HG03135 (cell line): Measurements from ENCODE around the gene NR2E3.

Experiments used
- ATAC-seq: cut with Tn5 transposase; IDR thresholded peaks from one replicate; pipeline ENCODE4 v1.9.1; 2021; ENCODE audit warnings: mild to moderate bottlenecking, moderate library complexity; ENCODE audit not compliant: unreplicated experiment

The NR2E3 gene

GRCh38 chr15:71810256-71811035 lies at the start of gene NR2E3:
Gene NR2E3 (plus strand): TSS chr15:71810554. CDS start chr15:71810744, 190 bp downstream.
- no peak for ATAC-seq

- ATAC-seq = no peak
Observed at GRCh38 chr15:71760852-71761251, 49.5 kb upstream of the NR2E3 start.

DNA sequence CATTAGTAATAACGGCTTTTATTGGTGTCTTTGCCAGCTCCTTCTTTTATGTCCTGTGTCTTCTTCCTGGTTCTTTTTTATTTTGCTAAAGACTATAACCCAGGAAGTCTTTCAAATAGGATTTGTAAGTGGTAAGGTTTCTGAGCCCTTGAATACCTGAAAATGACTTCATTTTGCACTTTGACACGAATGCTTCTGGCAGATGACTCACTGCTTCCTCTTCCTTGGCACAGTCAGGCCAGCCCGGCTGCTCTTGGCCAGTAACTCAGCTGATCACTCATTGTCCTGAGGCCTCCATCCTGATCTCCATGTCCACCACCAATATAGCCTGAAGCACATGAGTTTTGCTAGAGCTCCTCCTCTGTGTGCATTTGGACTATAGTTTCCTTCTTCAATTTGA lies 48.7 kb upstream of the NR2E3 start:
- no peak for ATAC-seq

DNA sequence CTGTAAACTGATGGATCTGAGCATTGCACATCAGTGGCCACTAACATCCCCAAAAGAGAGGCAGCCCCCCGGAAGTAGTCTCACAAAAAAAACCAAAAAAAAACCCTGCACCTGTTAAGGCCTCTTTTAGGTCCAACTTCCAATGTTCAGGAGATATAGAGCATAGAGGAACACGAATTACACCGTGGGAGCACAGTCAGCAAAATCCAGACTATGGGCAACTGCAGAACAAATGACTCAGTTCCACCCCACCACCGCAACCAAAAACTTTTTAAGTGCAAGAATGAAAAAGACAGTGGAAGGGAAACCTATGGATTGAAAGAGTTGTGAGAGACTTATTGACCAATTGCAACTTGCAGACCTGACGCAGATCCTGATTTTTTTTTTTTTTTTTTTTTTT lies 42.2 kb upstream of the NR2E3 start:
- no peak for ATAC-seq

DNA sequence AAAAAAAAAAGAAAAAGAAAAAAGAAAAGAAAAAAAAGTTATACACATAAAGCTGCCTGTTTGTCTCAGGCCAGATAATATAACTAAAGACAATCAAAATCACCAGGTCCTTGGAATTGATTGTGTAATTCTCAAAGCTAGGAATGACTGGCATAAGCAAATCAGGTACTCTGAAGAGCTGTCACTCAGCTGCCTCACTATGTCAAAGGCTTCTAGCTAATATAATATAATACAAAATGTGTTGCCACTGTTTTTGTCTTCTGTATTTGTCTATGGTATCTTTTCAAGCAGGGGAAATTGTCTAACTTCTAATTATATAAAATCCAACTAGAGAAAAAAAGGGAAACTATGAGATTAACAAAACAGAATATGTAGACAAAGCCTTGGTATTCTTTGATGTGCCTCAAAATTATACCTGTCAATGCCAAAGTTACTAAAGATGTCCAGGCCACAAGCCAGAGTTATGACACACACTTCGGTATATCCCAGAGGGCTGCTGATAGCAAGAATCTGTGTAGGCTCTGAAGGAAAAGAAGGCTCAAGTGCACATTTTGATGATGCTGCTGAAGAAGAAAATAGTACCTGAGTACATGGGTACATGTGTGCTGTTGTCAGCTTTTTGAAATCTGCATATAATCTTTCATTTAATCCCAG lies 37.0 kb upstream of the NR2E3 start:
- ATAC-seq = no peak

DNA sequence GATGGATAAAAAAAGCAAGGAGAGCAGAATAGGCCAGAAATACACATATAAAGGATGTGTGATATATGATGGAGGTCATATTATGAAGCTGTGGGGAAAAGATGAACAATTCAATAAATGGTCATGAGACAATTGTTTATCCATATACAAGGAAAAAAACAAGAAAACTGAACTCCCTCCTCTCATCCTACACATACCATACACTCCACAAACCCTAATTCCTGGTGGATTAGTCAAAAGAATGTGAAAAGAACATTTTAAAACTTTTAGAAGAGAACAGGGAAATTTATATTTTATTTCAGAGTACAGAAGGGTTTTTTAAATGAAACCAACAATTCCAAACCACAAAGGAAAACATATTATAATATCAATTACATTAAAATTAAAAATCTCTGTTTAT lies 34.5 kb upstream of the NR2E3 start:
- no peak for ATAC-seq

GRCh38 chr15:71776304-71776703 lies 34.0 kb upstream of the NR2E3 start:
- ATAC-seq = no peak

- ATAC-seq = no peak
Observed at GRCh38 chr15:71777216-71777943, 33.0 kb upstream of the NR2E3 start.

DNA sequence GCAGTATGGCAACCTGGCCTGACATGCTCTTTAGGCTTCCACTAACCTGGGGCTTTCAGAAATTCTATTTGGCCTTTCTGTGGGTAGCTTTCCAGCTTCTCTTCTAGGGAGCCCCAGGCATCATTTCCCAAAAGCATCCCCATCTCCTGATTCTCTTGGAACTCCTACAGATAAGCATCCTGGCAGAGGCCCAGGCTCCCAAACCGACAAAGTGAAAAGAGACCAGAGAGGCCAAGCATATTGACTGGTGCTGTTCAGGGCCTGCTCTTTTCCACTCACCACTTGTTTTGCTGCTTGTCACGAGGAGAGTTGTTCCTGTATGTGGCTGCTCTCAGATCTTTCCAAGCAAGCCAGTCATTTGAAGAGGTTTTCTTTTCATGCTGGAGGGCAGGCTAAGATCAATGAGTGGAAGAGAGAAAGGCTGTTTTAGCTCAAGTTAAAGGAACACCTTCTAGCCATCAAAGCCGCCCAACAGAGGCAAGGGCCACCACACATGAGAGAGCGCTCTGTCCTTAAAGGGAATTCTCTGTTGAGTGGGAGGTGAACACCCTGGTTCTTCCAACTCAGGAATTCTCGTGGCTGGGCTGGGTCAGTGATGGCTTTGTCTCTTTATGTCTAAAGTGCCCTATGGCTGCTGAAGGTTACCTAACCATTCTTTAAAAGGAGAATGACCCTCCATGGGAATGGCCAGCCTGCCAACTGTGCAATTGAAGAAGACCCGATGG lies 31.1 kb upstream of the NR2E3 start:
- no peak for ATAC-seq

DNA sequence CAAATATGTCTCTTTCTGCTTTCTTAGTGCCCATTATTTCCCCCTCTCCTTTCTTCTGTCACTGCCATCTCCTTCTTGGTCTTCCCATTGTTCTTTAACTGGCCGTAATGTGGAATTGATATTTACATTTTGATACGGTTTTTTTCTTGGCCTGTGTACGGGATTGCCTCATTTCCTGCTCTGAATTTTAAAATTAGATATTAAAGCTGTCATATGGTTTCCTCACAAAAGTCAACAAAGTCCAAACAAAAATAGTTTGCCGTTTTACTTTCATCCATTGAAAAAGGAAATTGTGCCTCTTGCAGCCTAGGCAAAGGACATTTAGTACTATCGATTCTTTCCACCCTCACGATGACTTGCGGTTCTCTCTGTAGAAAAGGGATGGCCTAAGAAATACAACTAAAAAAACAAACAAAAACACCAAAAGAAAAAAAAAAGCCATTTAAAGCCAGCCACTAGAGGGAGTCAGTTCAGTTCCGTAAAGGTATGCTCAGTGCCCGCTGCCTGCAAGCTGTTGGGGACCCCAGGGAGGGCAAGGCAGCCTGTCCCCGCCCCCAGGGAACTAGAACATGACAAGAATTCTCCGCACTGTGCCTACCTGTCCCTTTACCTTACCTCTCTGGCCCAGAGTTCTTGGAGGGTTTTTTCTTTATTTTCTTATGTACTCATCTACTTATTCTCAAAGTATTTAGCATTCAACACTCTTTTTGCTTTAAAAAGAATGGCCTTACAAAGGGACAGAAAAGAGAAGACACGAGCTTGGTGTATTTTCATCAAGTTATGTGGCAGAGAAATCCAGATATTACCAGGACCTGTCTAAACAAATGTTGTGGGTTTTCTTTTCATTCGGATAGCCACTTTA lies 30.0 kb upstream of the NR2E3 start:
- ATAC-seq = no peak

DNA sequence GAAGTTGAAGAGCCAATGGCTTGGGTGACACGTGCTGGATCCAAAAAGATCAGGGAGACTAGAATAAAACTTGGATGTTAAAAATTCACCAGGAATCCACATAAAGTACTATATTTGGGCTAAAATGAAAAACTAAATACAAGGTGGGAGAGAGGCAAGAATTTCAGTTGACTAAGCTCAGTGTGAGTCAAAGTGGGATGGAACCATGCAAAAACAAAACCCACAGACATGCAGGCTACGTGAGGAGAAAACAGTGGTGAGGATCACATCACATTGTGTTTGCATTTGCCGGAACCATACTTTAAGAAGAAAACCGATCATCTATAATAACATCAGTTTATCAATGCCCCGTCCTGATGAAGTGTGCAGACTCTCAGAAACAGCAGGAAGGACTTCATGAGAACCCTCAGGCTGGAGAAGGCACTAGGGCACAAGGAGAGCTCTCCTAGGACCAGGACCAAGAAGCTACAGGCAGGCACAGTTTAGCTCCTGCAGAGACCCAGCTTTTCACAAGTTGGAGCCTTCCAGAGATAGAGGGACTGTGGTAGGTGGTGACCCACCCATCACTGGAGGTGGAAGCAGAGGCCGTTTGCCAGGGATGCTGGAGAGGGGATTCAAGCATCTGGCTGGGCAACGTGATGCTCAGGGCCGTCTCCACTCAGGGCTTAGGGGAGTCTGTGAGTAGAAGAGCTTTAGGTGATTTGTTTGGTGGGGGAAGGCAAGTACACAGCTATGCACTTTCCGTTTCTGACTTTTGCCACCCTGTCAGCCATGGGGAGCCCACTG lies 29.0 kb upstream of the NR2E3 start:
- ATAC-seq = no peak

GRCh38 chr15:71781965-71782265 lies 28.4 kb upstream of the NR2E3 start:
- no peak for ATAC-seq

- no peak for ATAC-seq
Observed at GRCh38 chr15:71782422-71783165, 27.8 kb upstream of the NR2E3 start.

- no peak for ATAC-seq
Observed at GRCh38 chr15:71784719-71785118, 25.6 kb upstream of the NR2E3 start.

DNA sequence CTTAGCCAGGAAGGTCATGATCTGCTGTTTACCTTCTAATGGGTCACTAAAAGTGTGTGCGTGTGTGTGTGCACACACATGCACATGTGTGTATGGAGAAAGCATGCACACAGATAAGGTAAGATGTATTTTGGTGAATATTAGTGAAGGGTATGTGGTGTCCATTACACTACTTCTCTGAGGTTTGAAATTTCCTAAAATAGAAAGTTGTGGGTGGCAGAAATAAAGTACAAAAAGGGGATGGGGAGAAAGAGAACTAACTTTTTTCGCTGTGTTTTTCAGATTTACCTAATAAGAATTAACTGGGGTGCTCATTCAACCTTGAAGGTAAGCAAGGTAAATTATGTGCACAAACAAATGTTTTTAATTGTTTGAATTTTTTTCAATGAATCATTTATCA lies 24.4 kb upstream of the NR2E3 start:
- no peak for ATAC-seq

- ATAC-seq = no peak
Observed at GRCh38 chr15:71786673-71787072, 23.7 kb upstream of the NR2E3 start.

DNA sequence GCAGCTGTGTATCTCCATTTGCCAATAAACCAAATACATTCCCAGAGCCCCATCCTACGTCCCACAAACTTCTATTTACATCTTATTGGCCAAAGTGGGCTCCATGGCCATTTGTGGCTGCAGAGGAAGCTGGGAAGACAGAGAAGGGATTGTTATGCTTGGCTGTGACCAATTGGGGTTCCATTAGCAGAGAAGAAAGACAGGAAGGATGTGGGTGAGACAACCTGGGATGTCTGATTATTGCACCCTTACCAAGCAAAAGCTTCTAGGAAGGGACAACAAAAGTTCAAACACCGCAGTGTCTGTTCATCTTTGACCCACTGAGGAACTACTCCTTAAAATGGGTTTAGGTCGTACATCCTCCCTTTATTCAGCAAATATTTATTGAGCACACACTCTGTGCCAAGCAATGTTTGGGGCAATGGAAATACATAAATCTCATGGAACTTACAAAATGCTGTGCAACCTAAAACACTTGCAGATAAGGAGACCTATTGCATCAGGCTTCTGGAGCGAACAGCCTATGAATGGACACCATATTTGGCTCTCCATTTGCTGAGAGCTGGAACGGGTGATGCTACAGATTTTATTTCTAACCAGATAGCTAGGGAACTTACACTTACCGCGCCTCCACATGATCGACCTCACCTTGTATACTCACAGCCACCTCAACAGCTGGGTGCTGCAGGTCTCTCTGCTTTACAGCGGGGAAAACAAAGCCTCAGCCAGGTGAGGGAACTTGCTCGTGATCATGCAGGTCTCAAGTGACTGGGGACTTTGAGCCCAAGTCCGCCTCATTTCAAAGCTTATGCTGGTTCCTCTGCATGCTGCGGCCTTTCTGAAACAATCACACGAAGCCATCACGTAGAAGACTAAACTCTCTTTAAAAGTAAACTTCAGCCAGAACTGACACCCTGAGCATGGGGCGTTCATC lies 21.4 kb upstream of the NR2E3 start:
- ATAC-seq = no peak

- ATAC-seq = no peak
Observed at GRCh38 chr15:71789616-71790015, 20.7 kb upstream of the NR2E3 start.
